IMR-90 (cell line): Measurements from ENCODE around the gene TUBGCP6. TPM values are rescaled to one million over a fixed set of nuclear protein-coding genes. Genes with fewer than 3 reads are reported as not detected.

Experiments used
- ATAC-seq: fragments of 200-7000 bp; cut with Tn5 transposase; 2 replicates; pipeline ENCODE4 v1.9.1; 2020; ENCODE audit warnings: low read depth, mild to moderate bottlenecking, moderate library complexity
- BruUV-seq: library from RNA; stranded (reverse); fragments of 400-500 nt; replicated peaks from 2 replicates; lab custom pipeline; 2021; lab: Mats Ljungman, UMichigan
- CTCF ChIA-PET: fragments of 300-600 bp; formaldehyde crosslinking; extraction: SDS; loops from one replicate; lab custom pipeline; 2021; ENCODE audit warnings: antibody characterized with exemption; lab: Yijun Ruan, JAX
- POLR2A ChIA-PET: fragments of 300-600 bp; sonication (Branson Sonifier 250); formaldehyde crosslinking; loops from one replicate; lab custom pipeline; 2022; ENCODE audit warnings: antibody characterized with exemption; ENCODE audit not compliant: unreplicated experiment; lab: Charles Lee
- DNase-seq: peaks from one replicate; pipeline ENCODE4 v3.0.0; 2013
- H2AFZ ChIP-seq: replicated peaks from 2 replicates; pipeline ENCODE3; 2013; ENCODE audit warnings: low read length, mild to moderate bottlenecking; ENCODE audit not compliant: poor library complexity
- H2AK5ac ChIP-seq: 2 replicates; pipeline ENCODE4 v1.6.1; 2013; ENCODE audit warnings: low read depth, low read length, inconsistent platforms
- H2AK9ac ChIP-seq: replicated peaks from 2 replicates; pipeline ENCODE3; 2013; ENCODE audit warnings: mild to moderate bottlenecking, low read depth, low read length, moderate library complexity; ENCODE audit not compliant: poor library complexity
- H2BK120ac ChIP-seq: 2 replicates; pipeline ENCODE4 v1.6.1; 2013; ENCODE audit warnings: low read depth, low read length, inconsistent platforms
- H2BK15ac ChIP-seq: 3 replicates; pipeline ENCODE4 v1.6.1; 2013; ENCODE audit warnings: low read depth, low read length, inconsistent platforms
- H2BK20ac ChIP-seq: 2 replicates; pipeline ENCODE4 v1.6.1; 2013; ENCODE audit warnings: low read depth, mild to moderate bottlenecking, inconsistent platforms, low read length, moderate library complexity
- H2BK5ac ChIP-seq: 2 replicates; pipeline ENCODE4 v1.6.1; 2013; ENCODE audit warnings: mild to moderate bottlenecking, low read depth, low read length, inconsistent platforms; ENCODE audit not compliant: poor library complexity, severe bottlenecking
- H3K14ac ChIP-seq: replicated peaks from 2 replicates; pipeline ENCODE4 v1.6.1; 2013; ENCODE audit warnings: low read depth, low read length, inconsistent platforms
- H3K18ac ChIP-seq: 2 replicates; pipeline ENCODE4 v1.6.1; 2013; ENCODE audit warnings: low read depth, low read length, control low read depth
- H3K23ac ChIP-seq: 2 replicates; pipeline ENCODE4 v1.6.1; 2013; ENCODE audit warnings: low read depth, low read length, inconsistent platforms
- H3K27ac ChIP-seq: 2 replicates; pipeline ENCODE4 v1.5.1; 2013; ENCODE audit warnings: mild to moderate bottlenecking, control low read depth, low read length; ENCODE audit not compliant: insufficient read depth
- H3K27me3 ChIP-seq: 2 replicates; pipeline ENCODE4 v1.6.1; 2013; ENCODE audit warnings: low read length; ENCODE audit not compliant: control insufficient read depth, insufficient read depth
- H3K36me3 ChIP-seq: 2 replicates; pipeline ENCODE4 v1.6.1; 2013; ENCODE audit warnings: low read length, mixed read lengths; ENCODE audit not compliant: control insufficient read depth, insufficient read depth
- H3K4ac ChIP-seq: 2 replicates; pipeline ENCODE4 v1.6.1; 2013; ENCODE audit warnings: low read depth, low read length, inconsistent platforms
- H3K4me1 ChIP-seq: 2 replicates; pipeline ENCODE4 v1.6.1; 2013; ENCODE audit warnings: low read length, mixed read lengths; ENCODE audit not compliant: control insufficient read depth, insufficient read depth
- H3K4me2 ChIP-seq: 2 replicates; pipeline ENCODE4 v1.6.1; 2013; ENCODE audit warnings: low read depth, mild to moderate bottlenecking, control low read depth, low read length, moderate library complexity
- H3K4me3 ChIP-seq: 2 replicates; pipeline ENCODE4 v1.5.1; 2013; ENCODE audit warnings: low read depth, mild to moderate bottlenecking, control low read depth, low read length, moderate library complexity; ENCODE audit not compliant: insufficient read depth
- H3K56ac ChIP-seq: 2 replicates; pipeline ENCODE4 v1.6.1; 2013; ENCODE audit warnings: low read length, inconsistent platforms; ENCODE audit not compliant: insufficient read depth; ENCODE audit errors: extremely low read depth
- H3K79me1 ChIP-seq, 2 experiments: 2 replicates each; pipeline ENCODE4 v1.6.1; 2013; ENCODE audit warnings: low read length in 2 of 2, inconsistent platforms in 1 of 2, low read depth in 1 of 2
- H3K9ac ChIP-seq: 2 replicates; pipeline ENCODE4 v1.6.1; 2013; ENCODE audit warnings: low read depth, low read length, control low read depth
- H3K9me1 ChIP-seq: 2 replicates; pipeline ENCODE4 v1.6.1; 2013; ENCODE audit warnings: low read length, inconsistent platforms; ENCODE audit not compliant: insufficient read depth
- H3K9me3 ChIP-seq: 2 replicates; pipeline ENCODE4 v1.6.1; 2013; ENCODE audit warnings: low read length; ENCODE audit not compliant: control insufficient read depth, insufficient read depth
- H4K20me1 ChIP-seq: 2 replicates; pipeline ENCODE4 v1.6.1; 2013; ENCODE audit warnings: low read length, inconsistent platforms; ENCODE audit not compliant: insufficient read depth
- H4K5ac ChIP-seq: 2 replicates; pipeline ENCODE4 v1.6.1; 2013; ENCODE audit warnings: mild to moderate bottlenecking, low read depth, low read length, control low read depth
- H4K8ac ChIP-seq, 2 experiments: 2 replicates each; pipeline ENCODE4 v1.6.1; 2013; ENCODE audit warnings: low read depth in 2 of 2, low read length in 2 of 2, control low read depth in 1 of 2, inconsistent platforms in 1 of 2
- H4K91ac ChIP-seq: 2 replicates; pipeline ENCODE4 v1.6.1; 2013; ENCODE audit warnings: low read depth, low read length, inconsistent platforms; ENCODE audit not compliant: insufficient read depth
- CHD1 ChIP-seq: IDR thresholded peaks from 2 replicates; pipeline ENCODE4 v1.6.1; 2012; ENCODE audit warnings: low read depth, low read length, improper control_type of control experiment
- MAFK ChIP-seq: IDR thresholded peaks from 2 replicates; pipeline ENCODE4 v1.6.1; 2012; ENCODE audit warnings: low read depth, low read length, improper control_type of control experiment
- MAZ ChIP-seq: IDR thresholded peaks from 2 replicates; pipeline ENCODE4 v1.6.1; 2012; ENCODE audit warnings: low read depth, mild to moderate bottlenecking, low read length, improper control_type of control experiment, moderate library complexity, borderline replicate concordance
- NFE2L2 ChIP-seq: fragments of 150-350 bp; IDR thresholded peaks from 2 replicates; pipeline ENCODE4 v1.6.1; 2016; ENCODE audit warnings: low read depth, mild to moderate bottlenecking, low read length
- RAD21 ChIP-seq: IDR thresholded peaks from 2 replicates; pipeline ENCODE4 v1.6.1; 2012; ENCODE audit warnings: low read length, improper control_type of control experiment
- WGBS, 2 experiments: methylation state at CpG; one replicate each; pipeline versions ENCODE4 v1.1.5 to v1.1.7; 2013; ENCODE audit warnings: missing lambda C conversion rate in 2 of 2; ENCODE audit not compliant: insufficient read length in 1 of 2; ENCODE audit errors: extremely low coverage in 2 of 2; 5-methylcytosine and 5-hydroxymethylcytosine counted together
- dilution Hi-C: fragments of 300-500 bp; cut with HindIII; formaldehyde crosslinking; loops from one replicate; pipeline ENCODE4 v1.14.3; 2018; ENCODE audit warnings: low sequenced_read_pairs; ENCODE audit not compliant: unreplicated experiment
- in situ Hi-C: fragments of 300-500 bp; cut with MboI; formaldehyde crosslinking; loops from 3 replicates; pipeline ENCODE4 v1.14.3; 2019; ENCODE audit warnings: low sequenced_read_pairs, inconsistent platforms, mixed read lengths
- intact Hi-C: fragments of 100-400 bp; cut with micrococcal nuclease; formaldehyde crosslinking; loops from 2 replicates; pipeline ENCODE4 v1.10.0; 2022
- polyA plus RNA-seq, 3 experiments: library from polyadenylated mRNA; depleted of rRNA; stranded (reverse); fragments of >200 nt; gene quantifications; 2 replicates each; pipeline ENCODE4 v1.2.3, GENCODE V29; 2012; ENCODE audit warnings: low replicate concordance in 1 of 3
- total RNA-seq: library from RNA; depleted of rRNA; stranded (reverse); fragments of >200 nt; gene quantifications from 2 replicates; pipeline ENCODE4 v1.2.3, GENCODE V29; 2012
- TF ChIP-seq, protein P1 (sequence below): fragments of 150-350 bp; IDR thresholded peaks from 2 replicates; pipeline ENCODE4 v1.6.1; 2017; ENCODE audit warnings: mild to moderate bottlenecking, antibody characterized with exemption, low read length, low read depth

The TUBGCP6 gene
- total and polyA plus RNA-seq, 2 of the 4 experiments (the other 2 are of a cell fraction) = 10.8 to 28.6 TPM

DNA sequence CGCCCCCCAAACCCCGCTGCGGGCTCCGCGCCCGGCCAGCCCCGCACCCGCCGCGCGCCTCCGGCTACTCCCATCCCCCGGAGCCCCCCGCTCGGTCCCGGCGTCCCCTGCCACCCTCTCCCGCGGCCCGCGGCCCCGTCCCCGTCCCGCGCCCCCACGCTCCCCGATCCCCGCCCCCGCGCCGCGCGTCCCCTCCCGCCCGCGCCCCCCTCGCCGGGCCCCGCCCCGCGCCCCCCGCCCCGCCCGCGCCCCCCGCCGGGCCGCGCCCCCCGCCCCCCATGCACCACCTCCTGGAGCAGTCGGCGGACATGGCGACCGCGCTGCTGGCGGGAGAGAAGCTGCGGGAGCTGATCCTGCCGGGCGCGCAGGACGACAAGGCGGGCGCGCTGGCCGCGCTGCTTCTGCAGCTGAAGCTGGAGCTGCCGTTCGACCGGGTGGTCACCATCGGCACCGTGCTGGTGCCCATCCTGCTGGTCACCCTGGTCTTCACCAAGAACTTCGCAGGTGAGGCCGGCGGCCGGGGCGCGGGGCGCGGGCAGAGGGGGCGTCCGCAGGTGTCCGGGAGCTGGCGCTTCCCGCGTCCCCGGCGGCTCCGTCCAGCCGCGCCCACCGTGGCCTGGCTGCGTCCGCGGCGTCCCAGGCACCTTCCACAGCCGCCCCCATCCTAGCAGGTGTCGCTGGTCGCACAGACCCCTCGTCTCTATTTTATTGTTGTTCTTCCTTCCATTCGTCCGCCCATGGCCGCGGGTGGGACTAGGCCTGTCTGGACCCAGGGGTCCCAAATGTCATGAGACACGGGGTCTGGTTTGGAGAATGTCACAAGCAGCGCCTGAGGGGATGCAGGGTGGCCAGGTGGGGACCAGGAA, 74.1 kb downstream of the TUBGCP6 start, which contains the start of gene PANX2 (continued):
- TF ChIP-seq MAFK = no peak

- H4K20me1 ChIP-seq = no peaks in the 10 kb centered on the region
- no peak overlapping the region for H4K91ac ChIP-seq
- CTCF ChIA-PET = no interaction called here
- H3K23ac ChIP-seq = no peak overlapping the region
- no peak for TF ChIP-seq MAFK
- peak; percentile 86 for TF ChIP-seq NFE2L2
- TF ChIP-seq CHD1 = no peak
- TF ChIP-seq, protein P1, sequence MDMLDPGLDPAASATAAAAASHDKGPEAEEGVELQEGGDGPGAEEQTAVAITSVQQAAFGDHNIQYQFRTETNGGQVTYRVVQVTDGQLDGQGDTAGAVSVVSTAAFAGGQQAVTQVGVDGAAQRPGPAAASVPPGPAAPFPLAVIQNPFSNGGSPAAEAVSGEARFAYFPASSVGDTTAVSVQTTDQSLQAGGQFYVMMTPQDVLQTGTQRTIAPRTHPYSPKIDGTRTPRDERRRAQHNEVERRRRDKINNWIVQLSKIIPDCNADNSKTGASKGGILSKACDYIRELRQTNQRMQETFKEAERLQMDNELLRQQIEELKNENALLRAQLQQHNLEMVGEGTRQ = no peak
- TF ChIP-seq RAD21 = no peak
- 0 out of 2 replicates have a peak, but pooled peaks have one; percentile 31 for TF ChIP-seq MAZ
- no peak overlapping the region for H3K18ac ChIP-seq
- no peaks in the 10 kb centered on the region for H3K9me3 ChIP-seq
- no peak overlapping the region for H2BK5ac ChIP-seq
- peaks cover 27% of the 10 kb centered on the region for H3K27me3 ChIP-seq
- peak overlapping the region; percentile 37; the same call in 1 of the 2 replicates for H3K9ac ChIP-seq
- dilution Hi-C loops = no loop called here
- H2AK5ac ChIP-seq = no peak overlapping the region
- no peaks in the 10 kb centered on the region for H3K9me1 ChIP-seq
- H2BK20ac ChIP-seq = no peak overlapping the region
- in situ Hi-C loops = no loop called here
- no peak overlapping the region for H4K8ac ChIP-seq
- H2BK120ac ChIP-seq = no peak overlapping the region
- ATAC-seq = peak; percentile 56
- no peak overlapping the region for H2BK15ac ChIP-seq
- WGBS, 2 experiments = 5% methylated on average over 24 of the region's 70 CpGs; no CpG with 5 or more reads in 1 of the 2 experiments
- no peak for DNase-seq
- no peak overlapping the region for H4K5ac ChIP-seq
- H3K4me2 ChIP-seq = peak overlapping the region; percentile 65
- intact Hi-C loops = no loop called here
- H3K79me1 ChIP-seq = no peaks in the 10 kb centered on the region
- H3K56ac ChIP-seq = no peak overlapping the region
- H3K4me1 ChIP-seq = no peaks in the 10 kb centered on the region
- no peak overlapping the region for H3K4ac ChIP-seq
- no peak overlapping the region for H3K14ac ChIP-seq
- no TSS peak for BruUV-seq
- H2AFZ ChIP-seq = peak overlapping the region; percentile 80
- no peak overlapping the region for H2AK9ac ChIP-seq
- H3K36me3 ChIP-seq = no peaks in the 10 kb centered on the region; the same call in 1 of the 2 replicates
- H3K4me3 ChIP-seq = peak overlapping the region; percentile 66
- no peak overlapping the region for H3K27ac ChIP-seq
- POLR2A ChIA-PET = no interaction called here
Measured at GRCh38 chr22:50169774-50170341, 75.0 kb downstream of the TUBGCP6 start.
